ENCODE data around the gene BEX4.
"Not testable (repeated sequence)": the region's sequence is repeated elsewhere in the genome, so short reads cannot be mapped to it uniquely, and the experiment has no call there.

Gene BEX4, protein sequence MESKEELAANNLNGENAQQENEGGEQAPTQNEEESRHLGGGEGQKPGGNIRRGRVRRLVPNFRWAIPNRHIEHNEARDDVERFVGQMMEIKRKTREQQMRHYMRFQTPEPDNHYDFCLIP

DNA sequence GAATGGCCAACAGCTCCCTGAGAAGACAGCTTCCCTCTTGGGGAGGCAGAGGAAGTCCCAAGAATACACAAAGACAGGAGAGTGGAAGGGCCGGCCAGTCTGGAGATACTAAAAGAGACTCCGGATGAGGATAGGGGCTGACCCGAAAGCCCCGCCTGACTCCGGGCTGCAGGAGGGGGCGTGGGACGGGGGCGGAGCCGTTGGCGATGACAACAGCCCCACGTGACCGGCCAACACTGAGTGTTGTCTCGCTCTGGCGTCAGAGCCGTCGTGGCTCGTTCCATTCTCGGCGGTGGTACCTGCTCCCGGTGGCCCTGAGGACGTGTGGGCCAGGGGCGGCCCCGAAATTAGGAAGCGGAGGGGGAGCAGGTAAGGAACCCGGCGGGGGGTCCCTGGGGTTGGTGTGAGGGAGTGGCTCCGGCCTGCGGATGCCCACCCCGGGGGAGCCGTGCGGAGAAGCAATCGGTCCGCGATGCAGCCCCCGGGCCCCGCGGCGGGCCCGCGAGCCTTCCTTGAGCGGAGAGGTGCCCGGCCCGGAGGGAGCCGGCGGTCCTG lies at the start of gene BEX4:
Gene BEX4, plus strand, starts transcription at position 239 of the 555 bp plus-strand sequence. CDS start 1,046 bp downstream, outside the sequence.
- DNase-seq (ENCODE audit: low read depth in 2 of 2) = peak; percentile 69 to 72

DNA sequence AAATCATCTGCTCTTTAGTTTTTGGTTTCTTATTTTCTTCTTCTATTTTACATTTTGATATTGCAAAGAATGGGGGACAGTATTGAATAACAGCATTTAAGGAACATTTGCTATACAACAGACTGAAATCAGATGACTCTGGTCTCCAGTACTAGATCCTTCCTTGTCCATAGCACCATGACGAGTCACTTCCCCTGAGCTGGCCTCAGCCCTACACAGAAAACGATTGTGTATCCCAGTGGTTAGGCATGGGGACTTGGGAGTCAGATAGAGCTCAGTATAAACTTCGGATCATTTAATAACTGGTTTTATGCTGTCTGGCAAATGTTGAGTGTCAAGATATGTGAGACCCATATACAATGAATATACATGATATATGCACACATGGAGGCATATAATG lies 44.7 kb upstream of the BEX4 start:
- no peak for DNase-seq (ENCODE audit: low read depth in 2 of 2)

DNA sequence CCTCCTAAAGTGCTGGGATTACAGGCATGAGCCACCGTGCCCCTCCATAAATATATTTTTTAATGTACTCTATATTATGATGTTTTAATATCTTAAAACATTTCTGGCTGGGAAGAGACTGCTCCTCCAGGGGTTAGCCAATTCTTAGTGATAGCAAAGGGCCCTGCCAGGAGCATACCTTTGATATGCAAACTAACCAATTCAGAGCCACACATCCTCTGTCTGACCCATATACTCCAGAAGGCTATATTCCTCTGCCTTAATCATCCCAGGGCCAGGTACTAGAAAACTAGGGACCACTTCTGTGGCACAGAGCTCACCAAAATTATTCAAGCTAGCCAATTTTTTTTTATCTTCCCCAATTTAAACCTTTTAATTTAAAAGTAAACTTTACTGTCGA lies 43.6 kb upstream of the BEX4 start:
- DNase-seq (ENCODE audit: low read depth in 2 of 2) = no peak

DNA sequence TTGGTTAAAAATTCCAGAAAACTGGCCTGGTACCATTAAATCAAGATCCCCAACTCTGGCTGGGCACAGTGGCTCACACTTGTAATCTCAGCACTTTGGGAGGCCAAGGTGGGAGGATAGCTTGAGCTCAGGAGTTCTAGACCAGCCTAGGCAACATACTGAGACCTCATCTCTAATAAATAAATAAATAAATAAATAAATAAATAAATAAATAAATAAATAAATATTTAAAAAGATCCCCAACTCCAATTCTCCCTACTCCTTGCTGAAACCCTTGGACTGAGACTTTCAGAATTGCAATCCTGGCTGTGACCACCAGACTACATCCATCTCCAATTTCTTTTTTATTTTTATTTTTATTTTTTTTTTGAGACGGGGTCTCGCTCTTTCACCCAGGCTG lies 39.7 kb upstream of the BEX4 start:
- not testable (repeated sequence) for DNase-seq (ENCODE audit: low read depth in 2 of 2)

DNA sequence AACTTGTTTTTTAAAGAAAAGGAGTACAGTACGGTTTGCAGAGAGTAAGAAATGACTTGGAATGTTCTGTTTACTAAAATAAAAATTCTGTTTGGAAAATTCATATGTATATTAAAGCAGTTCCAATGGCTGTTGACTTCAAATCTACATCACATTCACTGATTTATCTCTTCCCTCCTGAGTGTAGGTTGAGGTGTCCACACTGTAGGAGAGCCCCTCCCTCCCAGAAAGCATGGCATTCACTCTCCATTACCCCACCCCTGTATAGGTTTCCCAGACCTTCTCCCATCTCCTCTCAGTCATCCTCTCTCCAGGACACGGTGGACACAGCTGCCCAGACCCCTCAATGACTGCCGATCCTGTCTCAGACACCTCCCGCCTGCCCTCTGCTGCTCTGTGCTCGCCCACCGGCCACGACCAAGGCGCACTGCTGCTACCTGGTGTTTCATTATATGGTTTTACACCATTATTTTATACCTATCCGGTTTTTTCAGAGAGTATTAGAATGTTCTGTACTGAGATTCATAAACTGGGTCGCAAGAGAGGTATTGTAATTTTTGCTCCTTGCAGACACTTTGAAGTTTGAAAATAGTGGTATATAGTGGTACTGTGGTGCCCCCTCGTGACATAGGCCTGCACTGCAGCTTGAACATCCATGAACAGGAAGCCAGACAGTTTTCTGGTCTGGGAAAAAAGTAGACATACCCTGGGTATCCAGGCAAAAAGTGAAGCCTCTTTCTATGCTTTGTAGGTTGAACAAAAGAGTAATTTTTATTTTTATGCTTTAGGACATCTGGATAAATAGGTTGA lies 38.8 kb upstream of the BEX4 start:
- DNase-seq (ENCODE audit: low read depth in 2 of 2) = peak; percentile 9 to 20

DNA sequence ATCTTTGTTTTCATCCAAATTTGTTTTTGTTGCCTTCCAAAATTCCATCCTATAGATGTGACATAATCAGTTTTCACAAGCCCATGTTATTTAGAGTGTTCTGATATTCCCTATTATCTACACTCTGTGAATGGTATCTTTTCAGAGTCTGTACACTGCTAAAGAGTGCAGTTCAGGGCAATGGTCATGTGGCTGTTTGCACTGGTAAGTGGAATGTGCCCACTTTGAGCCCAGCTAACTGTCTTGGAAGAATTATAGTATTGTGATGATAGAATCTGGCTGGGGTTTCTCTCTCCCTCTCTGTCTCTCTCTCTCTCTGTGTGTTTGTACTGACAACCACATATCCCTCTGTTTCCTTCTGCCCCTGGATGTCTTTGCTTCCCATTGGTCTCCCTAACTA lies 37.4 kb upstream of the BEX4 start:
- no peak for DNase-seq (ENCODE audit: low read depth in 2 of 2)

DNA sequence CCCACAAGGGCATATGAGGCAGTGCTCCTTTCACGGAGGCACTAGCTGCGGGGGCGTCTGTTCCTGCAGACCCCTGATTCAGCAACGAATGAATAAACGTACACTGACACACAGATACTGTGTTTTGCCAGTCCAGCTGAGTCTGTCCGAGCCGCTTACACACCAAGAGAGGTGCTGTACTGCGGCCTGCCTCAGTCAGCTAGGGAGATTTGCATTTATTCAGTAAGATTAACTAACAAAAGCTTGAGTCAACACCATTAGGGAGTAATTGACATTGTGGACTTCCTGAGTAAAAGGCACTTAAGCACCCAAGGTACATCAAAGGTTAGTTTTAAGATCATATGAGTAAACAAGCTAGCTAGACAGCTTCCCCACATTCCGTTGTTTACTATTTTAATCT lies 31.0 kb upstream of the BEX4 start:
- DNase-seq (ENCODE audit: low read depth in 2 of 2) = no peak

DNA sequence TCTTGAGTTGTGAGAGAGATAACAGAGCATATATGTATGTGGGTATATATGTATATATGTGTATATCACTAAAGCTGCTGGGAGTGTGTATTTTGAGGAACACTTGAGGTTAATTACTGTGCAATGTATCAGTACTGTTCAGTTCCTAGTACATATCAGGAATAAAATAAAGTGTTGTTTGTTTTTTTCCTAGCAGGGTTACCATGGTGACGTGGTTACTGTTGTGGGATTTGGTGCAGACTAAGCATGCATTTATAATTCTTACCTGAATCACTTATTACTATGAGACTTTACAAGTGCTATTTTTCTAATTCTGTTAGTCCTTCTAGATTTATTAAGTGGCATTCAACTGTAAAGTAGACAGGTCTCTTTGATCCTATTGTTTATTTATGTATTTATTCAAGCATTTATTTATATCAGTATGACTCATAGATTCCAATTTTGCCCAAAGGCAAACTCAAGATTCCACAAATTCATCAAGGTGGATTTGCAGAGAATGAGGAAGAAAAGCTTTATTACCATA lies 26.9 kb upstream of the BEX4 start:
- DNase-seq (ENCODE audit: low read depth in 2 of 2) = no peak

DNA sequence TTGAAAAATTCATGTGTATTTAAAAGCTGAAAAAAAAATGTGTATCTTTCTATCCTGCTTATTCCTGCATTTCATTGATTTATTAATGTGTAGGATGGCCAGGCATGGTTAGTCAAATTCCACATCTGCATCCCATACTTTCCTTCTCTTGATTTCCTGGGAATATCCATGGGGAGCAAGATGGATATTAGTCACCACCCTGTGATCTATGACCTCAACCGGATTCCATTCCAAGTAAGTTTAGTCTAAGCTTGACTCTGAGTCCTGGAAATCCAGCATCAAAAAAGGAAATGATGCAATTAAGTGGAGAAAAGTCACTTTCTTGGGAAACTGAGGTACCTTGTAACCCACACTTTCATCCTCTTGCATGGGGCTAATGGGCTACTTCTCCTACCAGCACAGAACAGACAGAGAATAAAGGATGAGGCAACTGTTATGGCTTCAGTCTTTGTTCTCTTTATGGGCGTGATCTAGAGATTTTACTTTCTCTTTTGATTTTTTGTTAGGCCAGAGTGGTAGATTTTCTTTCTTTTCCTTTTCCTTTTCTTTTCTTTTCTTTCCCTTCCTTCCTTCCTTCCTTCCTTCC lies 17.1 kb upstream of the BEX4 start:
- DNase-seq (ENCODE audit: low read depth in 2 of 2) = no peak

DNA sequence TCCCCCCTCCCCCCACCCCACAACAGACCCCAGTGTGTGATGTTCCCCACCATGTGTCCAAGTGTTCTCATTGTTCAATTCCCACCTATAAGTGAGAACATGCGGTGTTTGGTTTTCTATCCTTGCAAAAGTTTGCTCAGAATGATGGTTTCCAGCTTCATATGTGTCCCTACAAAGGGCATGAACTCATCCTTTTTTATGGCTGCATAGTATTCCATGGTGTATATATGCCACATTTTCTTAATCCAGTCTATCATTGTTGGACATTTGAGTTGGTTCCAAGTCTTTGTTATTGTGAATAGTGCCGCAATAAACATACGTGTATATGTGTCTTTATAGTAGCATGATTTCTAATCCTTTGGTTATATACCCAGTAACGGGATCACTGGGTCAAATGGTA lies 16.2 kb upstream of the BEX4 start:
- DNase-seq (ENCODE audit: low read depth in 2 of 2) = not testable (repeated sequence)

DNA sequence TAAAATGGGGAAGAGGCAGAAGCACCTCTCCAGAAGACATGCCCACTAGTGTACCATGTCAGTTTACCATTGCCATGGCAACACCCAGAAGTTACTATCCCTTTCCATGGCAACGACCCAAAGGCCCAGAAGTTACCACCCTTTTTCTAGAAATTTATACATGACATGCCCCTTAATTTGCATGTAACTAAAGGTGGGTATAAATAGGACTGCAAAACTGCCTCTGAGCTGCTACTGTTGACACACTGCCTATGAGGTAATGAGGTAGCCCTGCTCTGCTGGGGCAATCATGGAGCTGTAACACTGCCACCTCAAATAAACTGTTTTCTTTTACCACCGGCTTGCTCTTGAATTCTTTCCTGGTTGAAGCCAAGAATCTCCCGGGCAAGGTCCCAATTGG lies 13.9 kb upstream of the BEX4 start:
- no peak for DNase-seq (ENCODE audit: low read depth in 2 of 2)

DNA sequence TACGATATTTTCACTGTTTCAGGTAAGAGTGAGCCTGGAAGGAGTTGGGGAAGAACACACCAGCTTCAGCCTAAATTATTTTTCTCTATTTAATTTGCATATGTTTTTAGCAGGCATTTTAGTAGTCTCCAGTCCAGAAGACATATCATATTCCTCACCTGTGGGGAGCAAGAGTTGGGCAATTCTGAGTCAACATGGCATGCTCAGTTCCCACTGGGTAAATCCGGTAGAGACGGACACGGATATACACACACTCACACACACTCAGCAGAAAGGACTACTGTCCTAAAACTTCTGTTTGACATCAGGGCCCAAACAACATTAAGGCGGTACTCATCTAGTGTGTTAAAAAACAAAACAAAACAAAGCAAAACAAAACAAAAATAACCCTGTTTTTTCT lies 4.9 kb upstream of the BEX4 start:
- no peak for DNase-seq (ENCODE audit: low read depth in 2 of 2)

DNA sequence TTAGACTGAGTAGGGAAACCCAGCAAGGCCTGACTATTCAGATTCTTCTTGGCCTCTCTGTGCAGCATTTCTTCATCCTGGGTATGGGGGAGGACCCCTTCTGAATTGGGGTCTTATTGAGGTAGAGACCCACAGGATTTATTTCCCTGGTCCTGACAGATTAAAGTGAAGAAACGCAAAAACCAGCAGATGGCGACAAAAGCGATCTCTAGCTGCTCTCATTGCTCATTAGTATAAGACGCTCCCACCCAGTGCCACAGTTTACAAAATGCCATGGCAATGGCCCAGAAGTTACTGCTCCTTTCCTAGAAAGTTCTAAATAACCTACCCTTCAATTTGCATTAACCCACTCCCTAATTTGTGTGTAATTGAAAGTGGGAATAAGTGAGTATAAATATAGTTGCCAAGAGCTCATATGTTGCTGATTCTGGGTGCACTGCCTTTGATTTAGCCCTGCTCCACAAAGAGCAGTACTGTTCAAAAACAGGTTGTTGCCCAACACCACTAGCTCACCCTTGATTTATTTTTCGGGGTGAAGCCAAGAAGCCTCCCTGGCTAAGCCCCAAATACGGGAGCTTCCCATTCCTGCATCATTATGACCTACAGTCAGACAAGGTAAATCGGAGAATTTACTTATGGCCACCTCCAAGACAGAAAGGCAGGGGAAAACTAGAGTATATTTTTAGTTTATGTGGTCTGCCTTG lies 3.7 kb upstream of the BEX4 start:
- DNase-seq (ENCODE audit: low read depth in 2 of 2) = peak in 1 of 2 donors; percentile 1

DNA sequence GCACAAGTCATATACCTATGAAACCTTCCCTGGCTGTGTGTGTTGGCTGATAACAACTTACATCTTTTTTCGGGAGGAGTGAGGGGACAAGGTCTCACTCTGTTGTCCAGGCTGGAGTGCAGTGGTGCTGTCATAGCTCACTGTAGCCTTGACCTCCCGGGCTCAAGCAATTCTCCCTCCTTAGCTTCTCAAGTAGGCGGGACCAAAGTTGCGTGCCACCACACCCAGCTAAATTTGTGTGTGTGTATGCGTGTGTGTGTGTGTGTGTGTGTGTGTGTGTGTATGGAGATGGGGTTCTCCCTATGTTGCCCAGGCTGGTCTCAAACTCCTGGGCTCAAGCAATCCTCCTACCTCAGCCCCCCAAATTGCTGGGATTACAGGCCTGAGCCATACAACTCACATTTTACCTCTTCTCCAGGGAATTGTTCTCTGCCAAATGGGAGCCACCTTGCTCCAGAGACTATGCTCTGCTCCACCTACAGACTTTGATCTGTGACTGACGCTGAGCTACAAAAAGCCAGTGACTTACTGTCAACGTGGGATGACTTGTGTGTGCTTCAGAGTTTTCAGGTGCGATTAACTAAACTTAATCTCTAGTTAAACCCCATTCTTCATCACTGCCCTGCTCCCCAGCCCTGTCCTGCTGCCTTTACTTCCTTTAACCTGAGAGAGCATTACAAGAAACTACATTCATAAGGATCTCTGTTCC lies 2.0 kb upstream of the BEX4 start:
- no peak for DNase-seq (ENCODE audit: low read depth in 2 of 2)

DNA sequence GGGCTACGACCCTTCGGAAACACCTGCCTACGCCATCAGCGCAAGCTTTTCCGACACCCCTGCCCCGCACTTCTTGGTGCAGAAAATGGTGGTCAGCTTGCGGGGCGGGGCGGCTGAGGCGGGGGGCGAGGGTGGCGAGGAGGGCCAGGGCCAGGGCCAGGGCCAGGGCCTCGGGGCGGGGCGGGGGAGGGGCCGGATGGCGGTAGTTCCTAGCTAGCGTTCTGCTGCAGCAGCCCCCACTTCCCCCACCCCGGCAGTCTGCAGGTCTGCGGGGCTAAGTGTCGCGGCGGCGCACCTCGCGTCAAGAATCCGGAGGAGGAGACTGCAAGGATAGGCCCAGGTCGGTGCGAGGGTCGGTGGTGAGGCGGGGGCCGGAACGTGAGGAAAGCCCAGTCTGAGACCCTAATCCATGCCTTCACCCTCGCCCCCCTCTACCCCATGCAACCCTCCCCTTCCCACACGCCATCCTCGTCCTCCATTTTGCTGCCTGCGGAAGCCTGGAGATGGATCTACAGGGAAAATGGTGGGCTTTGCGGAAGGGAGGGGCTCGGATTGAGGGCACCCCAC lies 600 bp downstream of the BEX4 start:
- DNase-seq (ENCODE audit: low read depth in 2 of 2) = peak in 1 of 2 donors; percentile 4

DNA sequence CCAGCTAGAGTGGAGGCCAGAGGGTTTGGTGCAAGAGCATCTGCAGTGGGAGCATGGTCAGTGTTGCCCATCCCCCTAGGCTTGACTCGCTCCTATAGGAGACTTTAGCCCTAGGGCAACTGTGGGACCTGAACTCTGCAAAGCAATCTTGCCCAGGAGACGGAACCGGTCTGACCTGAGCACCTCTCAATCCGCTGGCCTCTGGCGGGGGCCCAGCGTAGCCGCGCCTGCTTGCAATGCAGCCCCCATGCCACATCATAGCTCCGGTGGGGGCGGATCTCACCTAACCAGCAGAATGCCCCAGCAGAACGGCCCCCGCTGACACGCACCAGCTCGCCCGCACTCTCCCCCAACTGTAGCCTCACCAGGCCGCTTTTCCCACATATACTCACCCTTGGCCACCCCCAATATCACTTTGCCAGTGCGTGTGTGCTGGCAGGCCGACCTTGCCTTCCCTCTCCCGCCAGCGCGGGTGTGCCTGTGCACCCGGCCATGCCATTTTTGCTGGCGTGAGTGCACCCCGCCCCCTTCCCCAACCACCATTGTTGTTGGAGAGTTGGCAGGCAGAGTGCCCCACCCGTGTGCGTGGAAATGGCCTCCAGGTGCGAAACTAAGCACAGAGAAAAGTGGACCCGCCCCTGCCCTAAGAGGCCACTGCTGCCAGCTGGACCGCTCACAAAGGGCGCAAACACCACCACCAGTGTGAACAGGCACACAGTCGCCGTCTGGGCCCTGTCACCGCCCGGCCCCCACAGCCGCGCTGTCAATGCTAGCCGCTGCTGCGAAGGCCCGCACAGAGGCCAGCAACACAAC lies 5.8 kb downstream of the BEX4 start:
- no peak for DNase-seq (ENCODE audit: low read depth in 2 of 2)

DNA sequence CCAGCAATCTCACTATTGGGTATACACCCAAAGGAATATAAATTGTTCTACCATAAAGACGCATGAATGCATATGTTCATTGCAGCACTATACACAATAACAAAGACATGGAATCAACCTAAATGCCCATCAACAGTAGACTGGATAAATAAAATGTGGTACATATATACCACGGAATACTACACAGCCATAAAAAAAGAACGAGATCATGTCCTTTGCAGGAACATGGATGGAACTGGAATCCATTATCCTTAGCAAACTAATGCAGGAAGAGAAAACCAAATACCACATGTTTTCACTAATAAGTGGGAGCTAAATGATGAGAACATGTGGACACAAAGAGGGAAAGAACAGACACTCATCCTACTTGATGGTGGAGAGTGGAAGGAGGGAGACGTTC lies 11.0 kb downstream of the BEX4 start:
- DNase-seq (ENCODE audit: low read depth in 2 of 2) = not testable (repeated sequence)

DNA sequence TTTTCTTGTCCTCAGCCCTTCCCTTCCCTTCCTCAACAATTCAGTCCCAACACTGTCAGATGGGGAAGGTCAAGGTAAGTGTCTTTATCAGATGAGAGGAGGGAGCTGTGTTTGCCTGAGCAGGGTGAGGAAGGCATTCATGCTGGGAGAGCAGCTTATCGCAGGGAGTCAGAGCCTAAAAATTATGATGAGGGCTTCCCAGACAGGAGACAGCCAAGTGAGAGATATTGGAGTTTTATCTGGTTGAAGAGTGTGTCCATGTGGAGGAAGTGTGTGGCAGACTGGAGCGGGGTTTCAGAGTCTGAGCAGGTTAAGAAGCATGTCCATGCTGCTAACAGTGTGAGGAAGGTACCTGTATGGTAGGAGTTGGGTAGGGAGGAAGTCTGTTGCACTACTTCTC lies 18.4 kb downstream of the BEX4 start:
- no peak for DNase-seq (ENCODE audit: low read depth in 2 of 2)

DNA sequence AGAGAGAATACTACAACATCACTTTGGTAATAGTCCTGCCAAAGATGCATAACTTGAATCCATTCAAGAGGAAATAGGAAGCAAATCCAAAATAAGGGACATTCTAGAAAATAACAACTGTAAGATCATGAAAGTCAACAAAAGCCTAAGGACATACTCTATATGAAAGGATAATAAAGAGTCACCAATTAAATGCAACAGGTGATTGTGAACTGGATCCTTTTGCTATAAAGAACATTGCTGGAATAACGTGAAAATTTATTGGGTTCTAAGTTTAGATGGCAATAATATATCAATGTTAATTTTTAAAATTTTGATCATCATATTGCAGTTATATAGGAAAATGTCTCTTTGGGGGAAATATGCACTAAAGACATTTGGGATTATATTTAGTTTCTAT lies 20.0 kb downstream of the BEX4 start:
- DNase-seq (ENCODE audit: low read depth in 2 of 2) = no peak

DNA sequence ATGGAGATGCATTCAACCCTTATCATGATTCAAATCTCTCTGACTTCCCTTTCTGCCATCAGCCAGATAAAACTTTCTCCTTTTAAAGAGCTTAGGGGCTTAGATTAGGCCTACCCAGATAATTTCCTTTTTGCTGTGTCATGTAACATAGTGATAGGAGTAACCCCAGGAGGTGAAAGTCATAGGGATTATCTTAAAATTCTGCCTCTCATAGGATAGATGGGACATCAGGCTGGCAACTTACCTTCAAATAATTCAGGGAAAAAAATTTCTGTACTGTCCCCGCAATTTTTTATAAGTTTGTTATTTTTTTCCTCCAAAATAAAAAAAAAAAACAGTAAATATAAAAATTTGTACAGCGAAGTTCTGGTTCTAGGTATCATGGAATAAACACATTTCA lies 20.7 kb downstream of the BEX4 start:
- not testable (repeated sequence) for DNase-seq (ENCODE audit: low read depth in 2 of 2)
